Measurements from ENCODE around the gene HCST.
A peak's percentile ranks its signal among the peaks of the same experiment; 100 is the strongest.
"Not testable (repeated sequence)": the region's sequence is repeated elsewhere in the genome, so short reads cannot be mapped to it uniquely, and the experiment has no call there.

HCST gene

DNA sequence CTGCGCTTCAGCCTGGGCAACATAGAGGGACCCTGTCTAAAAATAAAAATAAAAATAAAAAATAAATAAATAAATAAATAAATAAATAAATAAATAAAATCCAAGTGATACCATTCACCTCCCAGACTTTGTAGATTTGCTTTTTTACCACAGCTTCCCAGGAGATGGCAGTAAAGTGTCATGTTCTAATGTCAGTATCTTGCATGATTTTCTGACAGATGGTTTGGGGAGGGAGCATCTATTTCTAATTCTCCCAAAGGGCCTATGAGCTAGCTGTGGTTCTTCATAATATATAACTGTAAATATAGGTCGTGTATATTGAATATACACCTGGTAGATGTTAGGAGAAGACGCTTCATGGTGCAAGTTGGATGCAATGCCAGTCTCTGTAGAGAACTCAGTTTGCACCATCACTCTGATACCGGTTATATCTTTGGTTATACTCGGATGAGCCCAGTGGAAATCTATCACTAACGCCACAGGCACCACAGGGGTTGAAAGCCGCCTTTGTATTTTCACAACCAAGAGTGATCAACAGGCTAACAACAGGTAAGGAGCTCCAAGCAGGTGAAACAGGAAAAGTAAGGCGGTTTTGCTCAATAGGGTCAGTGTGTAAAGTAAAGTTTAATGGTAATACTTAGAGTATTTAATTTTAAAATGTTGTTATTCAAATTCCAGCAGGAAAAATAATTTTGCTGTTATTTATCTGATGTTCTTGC, 20.1 kb upstream of the HCST start:
- peak; percentile 66 for DNase-seq

DNA sequence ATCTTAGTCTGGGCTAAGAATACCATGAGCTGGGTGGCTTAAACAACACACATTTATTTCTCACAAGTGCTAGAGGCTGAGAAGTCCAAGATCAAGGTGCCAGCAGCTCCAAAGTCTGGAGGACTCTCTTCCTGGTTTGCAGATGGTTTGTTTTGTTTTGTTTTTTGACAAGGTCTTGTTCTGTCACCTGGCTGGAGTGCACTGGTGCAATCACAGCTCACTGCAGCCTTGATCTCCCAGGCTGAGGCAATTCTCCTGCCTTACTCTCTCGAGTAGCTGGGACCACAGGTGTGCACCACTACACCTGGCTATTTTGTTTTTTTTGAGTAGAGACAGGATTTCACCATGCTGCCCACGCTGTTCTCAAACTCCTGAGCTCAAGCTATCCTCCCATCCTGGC, 18.4 kb upstream of the HCST start:
- no peak for DNase-seq

DNA sequence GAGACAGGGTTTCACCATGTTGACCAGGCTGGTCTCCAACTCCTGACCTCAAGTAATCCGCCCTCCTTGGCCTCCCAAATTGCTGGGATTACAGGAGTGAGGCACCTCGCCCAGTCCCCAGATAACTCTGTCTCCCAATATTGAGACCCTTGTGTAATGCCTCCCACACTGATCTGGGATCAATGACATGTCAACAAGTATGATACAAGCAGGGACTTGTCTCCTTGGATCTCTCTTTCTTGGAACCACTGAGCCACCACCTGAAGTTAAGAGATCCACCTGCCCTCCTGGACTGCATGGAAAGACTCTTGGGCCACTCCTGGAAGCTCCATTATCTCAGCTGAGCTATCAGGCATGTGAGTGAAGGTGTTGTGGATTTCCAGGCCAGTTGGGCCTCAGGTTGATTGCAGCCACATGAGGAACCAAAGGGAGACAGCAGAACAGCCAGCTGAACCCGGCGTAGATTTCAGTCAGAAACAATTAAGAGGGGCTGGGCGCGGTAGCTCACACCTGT, 17.0 kb upstream of the HCST start:
- no peak for DNase-seq

DNA sequence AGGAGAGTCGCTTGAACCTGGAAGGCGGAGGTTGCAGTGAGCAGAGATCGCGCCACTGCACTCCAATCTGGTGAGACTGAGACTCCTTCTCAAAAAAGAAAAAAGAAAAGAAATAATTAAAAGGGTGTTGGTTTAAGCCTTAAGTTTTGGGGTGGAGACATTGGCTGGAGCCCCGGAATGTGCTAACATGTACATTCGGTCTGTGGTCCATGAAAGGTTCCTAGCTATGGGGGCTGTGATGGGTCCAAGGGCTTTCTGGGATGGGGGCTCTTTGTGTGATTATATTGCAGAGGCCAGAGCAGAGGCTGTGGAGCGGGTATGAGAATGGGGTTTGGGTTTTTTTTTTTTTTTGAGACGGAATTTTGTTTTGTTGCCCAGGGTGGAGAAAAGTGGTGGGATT, 16.4 kb upstream of the HCST start:
- no peak for DNase-seq

DNA sequence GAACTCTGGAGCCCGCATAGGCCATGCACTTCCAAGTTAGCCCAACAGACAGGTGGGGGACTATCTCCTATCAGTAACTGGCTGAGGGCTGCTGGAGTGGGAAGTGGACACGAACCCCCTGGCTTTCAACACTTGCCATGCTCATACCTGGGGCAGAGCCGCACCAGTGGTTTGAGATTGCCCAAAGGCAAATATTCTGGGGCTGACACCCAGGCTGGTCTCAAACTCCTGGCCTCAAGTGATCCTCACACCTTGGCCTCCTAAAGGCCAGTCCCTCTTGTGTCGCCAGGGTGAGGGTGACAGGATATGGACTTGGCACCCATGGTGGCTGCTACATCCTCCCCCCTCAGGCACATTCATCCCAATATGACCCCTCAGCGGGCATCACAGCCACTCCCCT, 15.1 kb upstream of the HCST start:
- DNase-seq, result no peak

DNA sequence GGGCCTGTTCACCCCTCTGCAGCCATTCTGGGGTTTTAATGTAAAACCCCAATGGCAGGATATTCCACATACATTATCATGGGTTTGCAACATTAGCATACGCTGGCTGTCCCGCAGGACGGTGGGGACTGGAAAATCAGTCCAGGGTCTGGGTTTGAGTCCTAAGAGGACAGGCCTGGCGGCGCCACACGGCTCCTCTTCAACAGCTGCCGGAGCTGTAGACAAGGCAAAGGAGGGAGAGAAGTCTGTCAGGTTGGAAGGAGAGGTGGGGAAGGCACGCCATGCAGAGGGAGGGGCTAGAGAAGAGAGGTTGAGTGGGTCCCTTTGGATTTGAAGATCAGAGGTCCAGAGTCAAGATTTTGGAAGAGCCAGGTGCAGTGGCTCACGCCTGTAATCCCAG, 13.9 kb upstream of the HCST start:
- DNase-seq, result no peak

DNA sequence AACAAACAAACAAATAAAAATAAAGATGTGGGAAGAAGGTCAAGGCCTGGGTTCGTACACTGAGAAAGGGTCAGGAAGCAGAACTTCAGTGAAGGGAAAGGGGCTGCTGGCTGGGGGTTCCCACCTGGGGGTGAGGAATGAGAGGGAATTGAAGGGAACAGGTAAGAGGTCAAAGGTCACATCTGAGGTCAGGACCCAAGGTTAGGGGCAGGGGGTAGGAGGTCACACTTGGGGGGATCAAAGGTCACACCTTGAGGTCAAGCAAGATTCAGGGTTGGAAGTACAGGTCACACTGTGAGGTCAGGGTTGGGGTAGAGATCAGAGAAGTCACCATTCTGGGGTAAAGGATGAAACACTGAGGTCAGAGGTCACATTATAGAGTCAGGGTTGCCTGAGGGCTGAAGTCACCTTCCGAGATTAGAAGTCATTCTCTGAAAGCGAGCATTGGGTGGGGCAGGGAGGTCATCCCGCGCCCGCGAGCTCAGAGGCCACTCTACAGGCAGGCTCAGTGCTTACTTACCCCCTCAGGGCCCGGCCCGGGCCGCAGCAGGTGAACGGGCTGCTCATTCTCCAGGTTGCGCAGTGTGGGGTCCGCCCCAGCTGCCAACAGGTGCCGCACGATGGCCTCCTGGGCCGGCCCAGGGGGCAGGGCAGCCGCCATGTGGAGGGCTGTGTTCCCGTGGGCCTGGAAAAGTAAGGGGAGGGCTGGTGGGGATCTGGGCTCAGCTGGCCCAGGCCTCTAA, 12.8 kb upstream of the HCST start:
- DNase-seq, result no peak

DNA sequence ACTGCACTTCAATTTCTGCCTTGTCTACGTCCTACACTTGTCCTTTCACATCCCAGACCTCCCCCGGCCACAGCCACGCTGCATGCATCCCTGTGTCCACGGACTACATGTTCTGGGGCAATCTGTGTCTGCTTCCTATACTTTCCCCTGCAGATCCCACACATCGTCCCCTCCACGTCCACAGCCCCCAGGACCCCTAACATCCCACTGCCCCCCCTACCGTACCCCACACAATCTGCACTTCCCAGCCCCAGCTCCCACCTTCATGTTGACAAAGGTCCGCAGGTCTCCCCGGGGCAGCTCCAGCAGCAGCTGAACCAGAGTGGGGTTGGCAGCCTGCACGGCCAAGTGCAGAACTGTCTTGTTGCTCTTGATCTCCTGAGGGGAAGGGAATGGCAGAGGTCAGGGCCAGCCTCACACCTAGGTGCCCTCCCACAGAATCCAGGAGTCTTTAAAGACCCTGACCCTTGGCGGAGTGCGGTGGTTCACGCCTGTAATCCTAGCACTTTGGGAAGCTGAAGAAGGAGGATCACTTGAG, 12.1 kb upstream of the HCST start:
- no peak for DNase-seq

DNA sequence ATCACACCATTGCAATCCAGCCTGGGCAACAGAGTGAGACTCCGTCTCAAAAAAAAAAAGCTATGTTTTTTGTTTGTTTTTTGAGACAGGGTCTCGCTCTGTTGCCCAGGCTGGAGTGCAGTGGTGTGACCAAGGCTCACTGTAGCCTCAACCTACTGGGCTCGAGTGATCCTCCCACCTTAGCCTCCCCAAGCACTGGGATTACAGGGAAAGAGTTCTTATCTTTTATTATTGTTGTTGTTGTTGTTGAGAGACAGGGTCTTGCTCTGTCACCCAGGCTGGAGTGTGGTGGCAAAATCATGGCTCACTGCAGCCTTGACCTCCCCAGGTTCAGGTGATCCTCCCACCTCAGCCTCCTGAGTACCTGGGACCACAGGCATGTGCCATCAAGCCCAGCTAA, 10.5 kb upstream of the HCST start:
- not testable (repeated sequence) for DNase-seq

DNA sequence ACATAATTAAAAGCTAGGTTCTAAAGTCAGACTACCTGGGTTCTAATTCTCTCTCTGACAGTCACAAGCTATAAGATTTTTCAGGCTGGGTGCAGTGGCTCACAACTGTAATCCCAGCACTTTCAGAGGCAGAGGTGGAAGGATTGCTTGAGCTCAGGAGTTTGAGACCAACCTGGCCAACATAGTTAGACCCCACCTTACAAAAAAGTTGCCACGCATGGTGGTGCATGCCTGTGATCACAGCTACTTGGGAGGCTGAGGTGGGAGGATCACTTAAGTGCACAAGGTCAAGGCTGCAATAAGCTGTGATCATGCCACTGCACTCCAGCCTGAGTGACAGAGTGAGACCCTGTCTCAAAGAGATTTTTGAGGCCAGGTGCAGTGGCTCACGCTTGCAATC, 8.0 kb upstream of the HCST start:
- no peak for DNase-seq

DNA sequence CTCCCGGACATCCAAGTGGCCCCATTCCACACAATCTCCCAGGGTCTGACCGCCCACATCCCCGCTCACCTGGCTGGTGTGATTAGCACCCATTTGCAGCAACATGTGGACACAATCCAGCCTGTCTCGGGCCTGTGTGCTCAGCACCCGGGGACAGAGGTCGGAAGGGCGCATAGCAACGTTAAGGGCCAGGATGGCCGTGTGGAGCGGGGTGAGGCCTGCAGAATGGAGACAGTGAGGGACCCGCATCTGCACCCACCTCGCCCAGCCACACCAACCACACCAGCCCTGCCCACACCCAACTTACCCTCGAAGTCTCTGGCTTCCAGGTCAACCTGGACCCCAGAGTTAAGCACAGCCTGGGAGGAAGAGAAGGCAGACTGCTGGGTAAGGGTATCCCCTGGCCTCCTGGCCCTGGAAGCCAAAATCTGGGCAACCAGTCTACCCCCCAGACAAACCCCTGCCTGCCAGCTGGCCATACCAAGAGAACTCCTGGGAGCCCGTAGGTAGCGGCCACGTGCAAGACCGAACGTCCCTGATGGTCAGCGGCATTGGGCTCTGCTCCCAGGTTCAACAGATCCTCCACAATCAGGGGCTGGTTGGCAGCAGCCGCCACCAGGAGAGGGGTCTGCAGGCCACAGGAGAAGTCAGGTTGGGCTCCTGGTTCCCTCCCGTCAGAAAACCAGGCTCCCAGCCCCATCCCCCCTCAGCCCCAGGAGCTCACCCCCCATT, 6.3 kb upstream of the HCST start:
- no peak for DNase-seq

DNA sequence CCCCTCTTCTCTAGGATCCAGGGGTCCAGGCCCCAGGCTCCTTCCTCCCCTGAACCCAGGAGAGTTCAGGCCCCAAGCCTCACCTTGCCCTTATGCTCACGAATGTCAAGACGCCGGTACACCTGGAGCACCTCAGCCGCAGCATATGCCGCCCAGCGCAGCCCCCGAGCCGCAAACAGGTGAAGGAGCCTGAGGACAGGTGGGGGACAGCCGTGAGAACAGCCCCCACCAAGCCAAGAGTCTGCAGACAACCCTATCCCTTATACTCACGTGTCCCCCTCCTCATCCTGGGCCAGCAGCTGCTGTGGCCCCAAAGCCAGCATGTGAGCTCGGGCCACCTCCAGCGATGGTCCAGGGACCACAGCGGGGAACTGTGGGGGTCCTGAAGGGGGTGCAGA, 5.7 kb upstream of the HCST start:
- DNase-seq, result no peak

DNA sequence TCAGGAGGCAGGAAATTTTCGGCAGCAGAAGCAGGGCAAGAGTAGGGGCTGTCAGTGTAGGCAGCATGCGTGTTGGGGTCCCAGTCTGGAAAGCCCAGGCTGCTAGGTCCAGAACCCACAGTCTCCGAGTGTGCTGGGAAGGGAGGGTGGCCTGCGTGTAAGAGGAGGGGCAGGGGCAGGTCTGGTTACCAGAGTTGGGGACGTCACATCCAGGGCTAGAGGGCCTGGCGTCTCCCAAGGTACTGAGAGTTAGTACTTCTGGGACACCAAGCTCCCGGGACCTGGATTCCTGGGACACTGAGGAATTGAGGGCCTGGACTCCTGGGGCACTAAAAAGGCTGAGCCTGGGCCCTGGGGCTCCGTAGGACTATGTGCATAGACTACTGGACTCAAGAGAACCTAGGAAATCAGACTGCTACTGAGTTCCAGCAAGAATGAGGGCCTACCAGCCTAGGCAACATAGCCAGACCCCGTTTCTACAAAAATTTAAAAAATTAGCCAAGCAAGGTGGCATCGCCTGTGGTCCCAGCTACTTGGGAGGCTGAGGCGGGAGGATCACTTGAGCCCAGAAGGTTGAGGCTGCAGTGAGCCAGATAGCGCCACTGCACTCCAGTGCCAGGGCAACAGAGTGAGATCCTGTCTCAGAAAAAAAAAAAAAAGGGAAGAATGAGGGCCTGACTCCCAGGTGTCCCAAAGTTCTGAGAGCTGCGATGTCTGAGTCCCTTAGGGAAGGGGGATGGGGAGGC, 4.5 kb upstream of the HCST start:
- no peak for DNase-seq

DNA sequence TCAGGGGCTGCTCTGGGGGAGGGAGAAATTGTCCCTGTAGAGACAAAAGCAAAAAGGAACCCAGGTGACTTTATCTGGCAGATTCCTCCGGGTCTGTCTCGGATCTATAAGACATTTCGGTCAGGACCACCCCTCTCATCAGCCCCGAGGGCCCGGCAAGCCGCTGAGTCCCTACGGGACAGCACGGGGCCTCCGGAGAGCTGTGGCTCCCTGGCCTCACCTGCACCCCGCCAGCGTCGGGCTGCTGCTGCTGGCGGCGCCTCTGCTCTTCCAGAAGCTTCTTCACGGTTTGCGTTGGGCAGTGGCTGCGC, 3.9 kb upstream of the HCST start:
- no peak for DNase-seq

DNA sequence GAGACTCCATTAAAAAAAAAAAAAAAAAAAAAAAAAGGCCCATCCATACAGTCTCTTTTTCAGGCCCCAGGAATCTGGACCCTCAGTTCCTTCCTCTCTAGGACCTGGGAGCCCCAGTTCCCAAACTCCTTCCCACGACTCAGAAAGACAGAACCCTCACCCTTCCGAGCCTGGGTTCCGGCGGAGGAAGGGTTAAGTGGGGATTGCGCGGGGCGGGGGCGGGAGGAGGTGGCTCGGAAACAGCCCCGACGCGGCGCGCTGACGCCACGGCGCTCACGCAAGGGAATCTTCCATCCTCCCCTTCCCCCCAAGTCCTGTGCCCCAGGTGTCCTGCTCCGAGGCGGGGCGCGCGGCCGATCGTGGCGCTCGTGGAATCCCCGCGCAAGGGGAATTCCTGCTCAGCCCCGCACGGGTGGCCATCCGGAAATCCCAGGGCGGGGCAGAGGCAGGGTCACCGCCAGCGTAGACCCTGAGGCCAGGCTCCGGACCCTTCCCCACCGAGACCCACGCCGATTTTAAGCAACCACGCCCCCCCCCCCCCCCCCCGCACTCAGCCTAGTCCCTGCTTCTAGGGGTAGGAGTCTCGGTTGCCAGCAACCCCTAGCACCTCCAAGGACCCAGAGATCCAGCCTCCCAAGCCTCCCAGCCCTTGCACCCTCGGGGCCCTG, 2.6 kb upstream of the HCST start:
- DNase-seq, result peak; percentile 81

DNA sequence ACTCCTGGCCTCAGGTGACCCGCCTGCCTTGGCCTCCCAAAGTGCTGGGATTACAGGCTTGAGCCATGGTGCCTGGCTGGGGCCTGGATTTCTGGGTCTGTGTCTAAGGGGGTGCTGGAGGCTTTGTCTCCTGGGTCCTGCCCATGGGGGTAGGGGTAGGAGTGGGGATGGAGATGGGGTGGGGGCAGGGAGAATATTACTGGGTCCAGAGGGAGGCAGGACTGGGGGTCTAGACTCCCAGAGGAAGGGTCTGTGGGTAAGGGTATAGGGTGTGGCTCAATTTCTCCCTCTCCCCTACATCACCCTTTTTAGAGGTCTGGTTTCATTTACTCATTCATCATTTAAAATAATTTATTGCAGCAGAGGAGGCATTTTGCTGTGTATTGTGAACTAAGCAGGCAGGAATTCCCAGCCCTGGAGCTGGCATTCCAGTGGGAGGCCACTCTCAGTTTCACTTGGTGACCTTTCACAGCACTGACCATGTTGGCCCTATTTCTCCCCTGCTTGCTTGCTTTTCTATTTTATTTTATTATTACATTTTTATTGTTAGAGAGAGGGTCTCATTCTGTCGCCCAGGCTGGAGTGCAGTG, 1.2 kb upstream of the HCST start:
- DNase-seq, result no peak

DNA sequence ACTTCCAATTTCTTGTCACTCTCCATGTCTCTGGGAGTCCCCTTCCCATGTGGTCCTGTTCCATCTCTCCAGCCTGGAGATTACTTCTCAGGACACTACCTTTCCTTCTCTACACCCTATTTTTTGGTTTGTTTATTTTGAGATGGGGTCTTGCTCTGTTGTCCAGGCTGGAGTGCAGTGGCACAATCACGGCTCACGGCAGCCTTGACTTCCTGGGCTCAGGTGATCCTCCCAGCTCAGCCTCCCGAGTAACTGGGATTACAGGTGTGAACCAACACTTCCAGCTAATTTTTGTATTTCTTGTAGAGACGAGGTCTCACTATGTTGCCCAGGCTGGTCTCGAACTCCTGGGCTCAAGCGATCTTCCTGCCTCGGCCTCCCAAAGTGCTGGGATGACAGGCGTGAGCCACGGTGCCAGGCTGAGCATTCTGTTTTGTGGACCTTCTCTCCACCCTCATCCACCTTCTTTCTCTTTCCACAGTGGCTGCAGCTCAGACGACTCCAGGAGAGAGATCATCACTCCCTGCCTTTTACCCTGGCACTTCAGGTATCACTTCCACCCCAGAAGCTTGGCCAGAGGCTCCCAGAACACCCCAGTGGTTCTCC, 644 bp downstream of the HCST start:
- DNase-seq, result no peak

DNA sequence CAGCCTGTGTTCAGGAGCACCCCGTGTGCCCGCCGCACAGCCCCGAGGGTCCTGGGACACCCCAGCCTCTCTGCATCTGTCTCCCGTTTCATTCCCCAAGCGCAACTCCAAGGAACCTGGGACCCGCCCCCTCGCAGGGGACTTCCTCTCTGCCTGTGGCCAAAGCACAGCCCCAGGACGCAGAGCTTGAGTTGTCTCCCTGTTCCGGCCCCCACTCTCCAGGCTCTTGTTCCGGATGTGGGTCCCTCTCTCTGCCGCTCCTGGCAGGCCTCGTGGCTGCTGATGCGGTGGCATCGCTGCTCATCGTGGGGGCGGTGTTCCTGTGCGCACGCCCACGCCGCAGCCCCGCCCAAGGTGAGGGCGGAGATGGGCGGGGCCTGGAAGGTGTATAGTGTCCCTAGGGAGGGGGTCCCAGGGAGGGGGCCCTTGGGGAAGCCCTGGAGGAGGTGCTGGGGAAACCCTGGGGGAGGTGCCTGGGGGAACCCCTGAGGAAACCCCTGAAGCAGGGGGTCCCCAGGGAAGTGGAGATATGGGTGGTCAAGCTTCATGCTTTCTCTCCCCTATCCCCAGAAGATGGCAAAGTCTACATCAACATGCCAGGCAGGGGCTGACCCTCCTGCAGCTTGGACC, 1.3 kb downstream of the HCST start:
- peak; percentile 99 for DNase-seq

DNA sequence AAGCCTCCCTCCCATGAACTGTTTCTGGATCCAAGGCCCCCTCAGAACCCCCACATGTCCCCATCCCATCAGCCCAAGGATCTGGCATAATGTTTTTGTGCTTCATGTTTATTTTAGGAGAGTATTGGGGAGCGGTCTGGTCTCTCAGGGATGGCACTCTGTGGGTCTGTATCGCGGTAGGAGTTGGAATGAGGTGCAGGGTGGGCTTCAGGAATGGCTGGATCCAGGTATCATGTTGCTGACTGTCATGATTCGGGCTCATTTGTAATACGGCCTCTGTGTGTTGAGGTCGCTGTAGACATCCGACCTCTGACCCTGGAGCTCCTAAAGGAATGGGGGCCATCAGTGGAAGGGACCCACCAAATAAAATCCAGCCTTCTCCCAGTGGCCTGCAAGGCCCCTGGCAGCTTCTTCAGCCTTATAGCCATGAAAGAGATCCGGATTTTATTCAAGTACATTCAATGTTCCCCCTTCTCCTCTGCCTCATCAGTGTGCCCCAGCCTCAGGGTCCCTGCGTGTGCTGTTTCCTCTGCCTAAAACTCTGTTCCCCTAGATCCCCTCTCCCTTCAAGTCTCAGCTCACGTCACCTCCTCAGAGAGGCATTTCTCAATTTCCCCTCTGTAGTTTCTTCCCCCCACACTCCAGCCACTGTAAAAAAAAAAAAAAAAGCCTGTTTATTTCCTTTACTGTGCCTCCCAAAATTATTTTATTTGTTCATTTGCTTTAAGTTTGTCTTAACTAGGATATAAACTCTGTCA, 2.2 kb downstream of the HCST start:
- peak; percentile 75 for DNase-seq

DNA sequence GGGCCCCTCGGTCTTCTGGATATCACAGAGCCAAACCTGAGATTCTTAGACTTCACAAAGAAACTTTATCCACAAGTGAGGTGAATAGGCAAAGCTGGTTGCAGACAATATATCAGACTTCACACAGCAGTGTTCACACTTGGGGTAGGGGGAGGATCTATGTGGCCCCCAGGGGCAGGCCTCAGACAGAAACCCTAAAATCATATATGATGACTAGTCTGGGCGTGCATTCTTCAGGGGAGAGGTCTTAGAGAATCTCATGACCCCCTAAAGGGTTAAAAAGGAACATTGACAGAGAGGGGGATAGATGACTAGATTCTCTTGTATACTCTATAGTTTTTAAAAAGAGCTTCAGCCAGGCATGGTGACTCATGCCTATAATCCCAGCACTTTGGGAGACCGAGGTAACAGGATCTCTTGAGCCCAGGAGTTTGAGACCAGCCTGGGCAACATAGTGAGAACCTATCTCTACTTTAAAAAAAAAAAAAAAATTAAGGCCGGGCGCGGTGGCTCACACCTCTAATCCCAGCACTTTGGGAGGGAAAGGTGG, 2.9 kb downstream of the HCST start:
- peak; percentile 44 for DNase-seq

Data from MV-4-11 (cell line).